Endothelial cell (in vitro differentiated cells): ENCODE results near the gene PPA2. TPM values are rescaled to one million over a fixed set of nuclear protein-coding genes. Genes with fewer than 3 reads are reported as not detected.

Source experiments
- DNase-seq: peaks from one replicate; pipeline ENCODE4 v3.0.0; 2021; ENCODE audit warnings: low spot score
- H3K27ac Mint-ChIP-seq: one replicate; pipeline ENCODE4 v1.8.0; 2021; ENCODE audit warnings: mixed read lengths, inconsistent platforms; ENCODE audit not compliant: unreplicated experiment
- H3K27me3 Mint-ChIP-seq: one replicate; pipeline ENCODE4 v1.8.0; 2021; ENCODE audit warnings: mild to moderate bottlenecking, moderate library complexity, mixed read lengths, inconsistent platforms; ENCODE audit not compliant: unreplicated experiment
- H3K36me3 Mint-ChIP-seq: one replicate; pipeline ENCODE4 v1.8.0; 2021; ENCODE audit warnings: mild to moderate bottlenecking, low read depth, mixed read lengths, inconsistent platforms; ENCODE audit not compliant: unreplicated experiment
- H3K4me1 Mint-ChIP-seq: one replicate; pipeline ENCODE4 v1.8.0; 2021; ENCODE audit warnings: mild to moderate bottlenecking, mixed read lengths, inconsistent platforms; ENCODE audit not compliant: unreplicated experiment
- H3K4me3 Mint-ChIP-seq: one replicate; pipeline ENCODE4 v1.8.0; 2021; ENCODE audit warnings: mild to moderate bottlenecking, mixed read lengths, inconsistent platforms; ENCODE audit not compliant: unreplicated experiment
- H3K9me3 Mint-ChIP-seq: one replicate; pipeline ENCODE4 v1.8.0; 2021; ENCODE audit warnings: mixed read lengths, inconsistent platforms; ENCODE audit not compliant: unreplicated experiment
- total RNA-seq: library from RNA; stranded (reverse); fragmentation: NEBNext Ultra II Directional; extraction: Animal tissue kit (Norgen Biotek cat#: 25700); gene quantifications from one replicate; pipeline ENCODE4 v1.2.1, GENCODE V29; 2021; ENCODE audit not compliant: unreplicated experiment
- TF ChIP-seq, protein P1 (sequence below): fragments of 200-600 bp; sonication (generic); IDR thresholded peaks from one replicate; pipeline ENCODE4 v1.5.0; 2021; ENCODE audit warnings: antibody characterized with exemption; ENCODE audit not compliant: unreplicated experiment

PPA2 gene
- total RNA-seq, 1 donor from 2014 or later: 45.5 TPM

DNA sequence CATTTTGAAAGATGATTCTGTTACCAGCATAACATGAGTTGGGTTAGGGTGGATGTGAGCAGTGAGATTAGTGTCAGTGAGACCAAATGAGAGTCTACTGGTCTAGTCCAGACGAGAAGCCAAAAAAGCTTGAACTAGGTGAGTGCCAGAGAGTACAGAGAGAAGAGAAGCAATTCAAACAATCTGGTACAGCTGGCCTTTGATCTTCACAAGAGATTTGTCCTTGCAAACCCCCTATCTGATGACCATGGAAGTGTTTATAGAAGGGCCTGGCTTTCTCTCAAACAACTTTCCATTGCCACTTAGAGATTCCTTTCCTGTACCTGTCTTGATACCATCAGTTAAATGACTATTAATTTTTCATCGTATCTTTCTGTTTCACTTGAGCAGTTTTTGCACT, 128.5 kb downstream of the PPA2 start:
- no peaks in the 10 kb centered on the region for H3K9me3 Mint-ChIP-seq
- no peaks in the 10 kb centered on the region for H3K36me3 Mint-ChIP-seq
- TF ChIP-seq, protein P1, sequence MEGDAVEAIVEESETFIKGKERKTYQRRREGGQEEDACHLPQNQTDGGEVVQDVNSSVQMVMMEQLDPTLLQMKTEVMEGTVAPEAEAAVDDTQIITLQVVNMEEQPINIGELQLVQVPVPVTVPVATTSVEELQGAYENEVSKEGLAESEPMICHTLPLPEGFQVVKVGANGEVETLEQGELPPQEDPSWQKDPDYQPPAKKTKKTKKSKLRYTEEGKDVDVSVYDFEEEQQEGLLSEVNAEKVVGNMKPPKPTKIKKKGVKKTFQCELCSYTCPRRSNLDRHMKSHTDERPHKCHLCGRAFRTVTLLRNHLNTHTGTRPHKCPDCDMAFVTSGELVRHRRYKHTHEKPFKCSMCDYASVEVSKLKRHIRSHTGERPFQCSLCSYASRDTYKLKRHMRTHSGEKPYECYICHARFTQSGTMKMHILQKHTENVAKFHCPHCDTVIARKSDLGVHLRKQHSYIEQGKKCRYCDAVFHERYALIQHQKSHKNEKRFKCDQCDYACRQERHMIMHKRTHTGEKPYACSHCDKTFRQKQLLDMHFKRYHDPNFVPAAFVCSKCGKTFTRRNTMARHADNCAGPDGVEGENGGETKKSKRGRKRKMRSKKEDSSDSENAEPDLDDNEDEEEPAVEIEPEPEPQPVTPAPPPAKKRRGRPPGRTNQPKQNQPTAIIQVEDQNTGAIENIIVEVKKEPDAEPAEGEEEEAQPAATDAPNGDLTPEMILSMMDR: no peak
- DNase-seq: no peak
- no peaks in the 10 kb centered on the region for H3K27me3 Mint-ChIP-seq
- peaks cover 11% of the 10 kb centered on the region for H3K4me1 Mint-ChIP-seq
- no peak overlapping the region for H3K4me3 Mint-ChIP-seq
- no peak overlapping the region for H3K27ac Mint-ChIP-seq

GRCh38 chr4:105344141-105344540, 129.7 kb downstream of the PPA2 start:
- Mint-ChIP-seq H3K4me1 (peaks cover 11% of the 10 kb centered on the region), H3K27me3 (no peaks in the 10 kb centered on the region), H3K27ac (no peak overlapping the region), H3K36me3 (no peaks in the 10 kb centered on the region), H3K4me3 (no peak overlapping the region), H3K9me3 (no peaks in the 10 kb centered on the region)
- TF ChIP-seq, protein P1: no peak
- DNase-seq: no peak

DNA sequence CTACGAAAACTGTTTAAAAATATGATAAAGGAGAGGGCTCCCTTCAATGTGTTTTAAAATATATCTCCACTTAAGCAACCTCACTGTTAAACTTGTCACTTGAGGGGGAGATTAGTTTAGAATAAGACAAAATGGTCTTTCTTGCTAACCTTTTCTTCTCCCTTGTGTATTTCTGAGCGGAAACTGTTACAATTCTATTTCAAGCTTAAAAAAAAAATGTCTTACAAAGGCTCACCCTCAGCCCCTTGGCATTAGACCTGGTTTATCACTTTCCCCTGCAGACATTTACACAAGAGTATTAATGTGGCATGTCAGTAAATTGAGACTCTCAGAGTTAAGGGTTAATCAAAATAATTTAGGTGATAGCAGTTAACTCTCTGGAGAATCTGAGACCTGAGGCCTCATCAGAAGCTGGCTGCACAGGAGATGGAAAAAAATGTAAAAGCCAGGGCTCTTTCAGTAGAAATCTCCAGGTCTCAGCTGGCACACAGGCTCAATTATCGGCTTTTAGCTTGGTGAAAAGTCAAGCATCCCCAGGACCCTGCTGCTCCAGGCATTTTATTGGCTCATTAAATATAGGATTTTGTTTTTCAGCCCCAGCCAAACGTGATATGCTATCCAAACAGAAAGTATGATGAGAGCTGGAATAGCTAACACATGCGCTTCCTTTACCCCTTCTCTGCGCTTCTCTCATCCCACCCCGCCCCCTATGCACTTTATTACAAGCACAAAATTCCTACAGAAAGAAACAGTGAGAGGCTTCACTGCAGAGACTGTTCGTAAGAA, 130.5 kb downstream of the PPA2 start:
- H3K4me1 Mint-ChIP-seq: peaks cover 11% of the 10 kb centered on the region
- DNase-seq: no peak
- H3K4me3 Mint-ChIP-seq: no peak overlapping the region
- H3K27me3 Mint-ChIP-seq: no peaks in the 10 kb centered on the region
- no peak overlapping the region for H3K27ac Mint-ChIP-seq
- H3K9me3 Mint-ChIP-seq: no peaks in the 10 kb centered on the region
- TF ChIP-seq, protein P1: no peak
- no peaks in the 10 kb centered on the region for H3K36me3 Mint-ChIP-seq

DNA sequence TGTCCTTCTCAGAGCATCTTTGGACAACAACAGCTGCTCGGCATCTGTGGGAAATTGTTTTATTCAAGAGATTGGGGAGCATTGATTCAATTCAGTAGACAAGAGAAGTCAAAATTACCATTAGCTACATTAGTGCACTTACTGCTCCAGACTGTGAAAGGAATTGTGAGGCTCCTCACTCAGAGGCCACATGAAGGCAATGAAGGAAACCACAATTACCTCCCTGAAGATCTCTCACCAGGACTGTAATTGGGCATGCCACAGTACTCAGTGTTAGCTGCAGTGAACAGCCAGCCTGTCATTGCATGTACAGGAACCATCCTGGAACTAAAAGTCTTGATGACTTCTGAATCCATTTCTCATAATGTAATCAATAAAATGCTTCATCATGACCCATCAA, 144.8 kb downstream of the PPA2 start:
- Mint-ChIP-seq H3K36me3 (no peaks in the 10 kb centered on the region), H3K27ac (no peak overlapping the region), H3K27me3 (peaks cover 1% of the 10 kb centered on the region), H3K4me1 (peaks cover 4% of the 10 kb centered on the region), H3K9me3 (no peaks in the 10 kb centered on the region), H3K4me3 (no peak overlapping the region)
- DNase-seq: no peak
- TF ChIP-seq, protein P1: no peak

GRCh38 chr4:105327956-105328355, 145.9 kb downstream of the PPA2 start:
- no peak overlapping the region for H3K27ac Mint-ChIP-seq
- no peak for DNase-seq
- H3K4me1 Mint-ChIP-seq: peaks cover 4% of the 10 kb centered on the region
- no peaks in the 10 kb centered on the region for H3K27me3 Mint-ChIP-seq
- TF ChIP-seq, protein P1: no peak
- H3K36me3 Mint-ChIP-seq: no peaks in the 10 kb centered on the region
- H3K9me3 Mint-ChIP-seq: no peaks in the 10 kb centered on the region
- no peak overlapping the region for H3K4me3 Mint-ChIP-seq
